Gastrocnemius medialis (tissue), 4 donors: ENCODE measurements around the gene RPS6KA2. TPM values are rescaled to one million over a fixed set of nuclear protein-coding genes. Genes with fewer than 3 reads are reported as not detected.
A peak's percentile ranks its signal among the peaks of the same experiment; 100 is the strongest.

ENCODE experiments used
- ATAC-seq, 2 donors: fragments of 150-250 bp; one replicate each; pipeline ENCODE4 v1.9.1; 2016
- DNase-seq, 2 donors: peaks; one replicate each; pipeline ENCODE4 v3.0.0-alpha.2; 2019
- H3K27ac ChIP-seq, 4 donors: fragments of 200-600 bp; sonication (generic); 1 replicate in 1 of 4; 2 replicates in 3 of 4; pipeline ENCODE4 v1.5.1; 2016 to 2018; ENCODE audit warnings: mild to moderate bottlenecking in 2 of 4, moderate library complexity in 1 of 4
- H3K27me3 ChIP-seq, 3 donors: fragments of 200-600 bp; sonication (generic) in 2 of 3; 1 replicate in 1 of 3; 2 replicates in 2 of 3; pipeline versions ENCODE4 v1.5.1 to v1.6.0; 2016 to 2019; ENCODE audit warnings: mild to moderate bottlenecking in 1 of 3, moderate library complexity in 1 of 3
- H3K36me3 ChIP-seq, 2 donors: fragments of 200-600 bp; sonication (generic) in 1 of 2; one replicate each; pipeline ENCODE4 v1.5.1; 2017 to 2018
- H3K4me1 ChIP-seq, 2 donors: fragments of 200-600 bp; sonication (generic) in 1 of 2; one replicate each; pipeline ENCODE4 v1.5.1; 2016 to 2017; ENCODE audit warnings: mild to moderate bottlenecking in 2 of 2
- H3K4me3 ChIP-seq, 4 donors: fragments of 200-600 bp; sonication (generic) in 3 of 4; 1 replicate in 1 of 4; 2 replicates in 3 of 4; pipeline ENCODE4 v1.5.1; 2016 to 2019; ENCODE audit warnings: mild to moderate bottlenecking in 2 of 4
- H3K9me3 ChIP-seq, 3 donors: fragments of 200-600 bp; sonication (generic) in 2 of 3; 1 replicate in 1 of 3; 2 replicates in 2 of 3; pipeline ENCODE4 v1.5.1; 2016 to 2019
- CTCF ChIP-seq, 5 experiments: fragments of 450-650 bp in 3 of 5; fragments of 200-600 bp in 2 of 5; sonication (generic) in 2 of 5; IDR thresholded peaks in 4 of 5; conservative IDR thresholded peaks in 1 of 5; 1 replicate in 4 of 5; 2 replicates in 1 of 5; pipeline ENCODE4 v1.5.1; 2016 to 2019; ENCODE audit warnings: antibody characterized with exemption in 5 of 5, mild to moderate bottlenecking in 3 of 5, moderate library complexity in 3 of 5
- POLR2A ChIP-seq, 2 donors: fragments of 450-650 bp; IDR thresholded peaks; one replicate each; pipeline ENCODE4 v1.6.1; 2017; ENCODE audit warnings: antibody characterized with exemption in 2 of 2, mild to moderate bottlenecking in 2 of 2, moderate library complexity in 2 of 2
- in situ Hi-C, 4 donors: fragments of 200-750 bp; cut with MboI; loops; one replicate each; pipeline versions ENCODE4 v1.15.0 to v1.8.0; 2017; ENCODE audit warnings: low sequenced_read_pairs in 4 of 4
- intact Hi-C: fragments of 100-400 bp; cut with DNase I; formaldehyde crosslinking; loops from one replicate; pipeline ENCODE4 v1.15.1; 2023; ENCODE audit warnings: low total_unique reads
- total RNA-seq, 4 donors: library from RNA; depleted of rRNA; stranded (reverse); fragments of >200 nt; gene quantifications; one replicate each; pipeline versions ENCODE4 v1.1.0 to v1.2.3, GENCODE V29; 2016

RPS6KA2 gene
- total RNA-seq, 4 donors from 2014 or later: 18.7 to 35.7 (median 27.4) TPM

- Histone ChIP-seq H3K9me3 (no peaks in the 10 kb centered on the region), H3K4me1 (peaks cover 35 to 71% of the 10 kb centered on the region in 2 donors), H3K27me3 (no peaks in the 10 kb centered on the region), H3K36me3 (no peaks in the 10 kb centered on the region), H3K4me3 (no peak overlapping the region), H3K27ac (peak overlapping the region; percentile 65 to 87 (median 76))
- in situ Hi-C loops: loop anchor here in 1 of 4 donors (5.0 kb wide), 1 partner anchor 50 kb away; no protein-coding TSS in a partner anchor
- DNase-seq: peak; percentile 67 to 74
- intact Hi-C loops: no loop called here
- TF ChIP-seq CTCF (IDR thresholded peaks at IDR 0.05 in 4 of 5, conservative IDR thresholded peaks at IDR 0.05 in 1 of 5) (no peak), POLR2A (IDR thresholded peaks at IDR 0.05) (peak in 1 of 2 donors; percentile 27)
- peak; percentile 67 to 84 for ATAC-seq
Observed at GRCh38 chr6:166612471-166612881, 14.6 kb downstream of the RPS6KA2 start.

GRCh38 chr6:166611631-166612030 is 15.4 kb downstream of the RPS6KA2 start:
- Histone ChIP-seq H3K4me1 (peaks cover 33 to 65% of the 10 kb centered on the region in 2 donors), H3K4me3 (no peak overlapping the region), H3K36me3 (no peaks in the 10 kb centered on the region), H3K9me3 (no peaks in the 10 kb centered on the region), H3K27ac (peak overlapping the region; percentile 65 to 87 (median 76)), H3K27me3 (no peaks in the 10 kb centered on the region)
- DNase-seq: no peak
- in situ Hi-C loops: loop anchor here in 1 of 4 donors (5.0 kb wide), 1 partner anchor 49 kb away; no protein-coding TSS in a partner anchor
- ATAC-seq: no peak
- intact Hi-C loops: no loop called here
- TF ChIP-seq POLR2A (IDR thresholded peaks at IDR 0.05): no peak
- TF ChIP-seq CTCF (IDR thresholded peaks at IDR 0.05 in 4 of 5, conservative IDR thresholded peaks at IDR 0.05 in 1 of 5): no peak

GRCh38 chr6:166610069-166610468 is 17.0 kb downstream of the RPS6KA2 start:
- intact Hi-C loops (no loop called here), in situ Hi-C loops (loop anchor here in 1 of 4 donors (5.0 kb wide), 1 partner anchor 48 kb away; no protein-coding TSS in a partner anchor)
- ATAC-seq (peak in 1 of 2 donors; percentile 38), DNase-seq (no peak)
- no peak for TF ChIP-seq CTCF (IDR thresholded peaks at IDR 0.05 in 4 of 5, conservative IDR thresholded peaks at IDR 0.05 in 1 of 5)
- no peak for TF ChIP-seq POLR2A (IDR thresholded peaks at IDR 0.05)
- no peak overlapping the region for H3K4me3 ChIP-seq
- no peaks in the 10 kb centered on the region for H3K27me3 ChIP-seq
- H3K27ac ChIP-seq: peak overlapping the region in 3 of 4 donors; percentile 26 to 87 (median 78)
- no peaks in the 10 kb centered on the region for H3K9me3 ChIP-seq
- H3K36me3 ChIP-seq: no peaks in the 10 kb centered on the region
- H3K4me1 ChIP-seq: peaks cover 21 to 49% of the 10 kb centered on the region in 2 donors

- H3K27ac ChIP-seq: peak overlapping the region in 3 of 4 donors; percentile 39 to 78 (median 45)
- no peak for TF ChIP-seq POLR2A (IDR thresholded peaks at IDR 0.05)
- no peak for TF ChIP-seq CTCF (IDR thresholded peaks at IDR 0.05 in 4 of 5, conservative IDR thresholded peaks at IDR 0.05 in 1 of 5)
- intact Hi-C loops: no loop called here
- no peak for DNase-seq
- in situ Hi-C loops: no loop called here
- no peak for ATAC-seq
- H3K9me3 ChIP-seq: no peaks in the 10 kb centered on the region
- no peak overlapping the region for H3K4me3 ChIP-seq
- H3K36me3 ChIP-seq: no peaks in the 10 kb centered on the region
- H3K4me1 ChIP-seq: peaks cover 17 to 37% of the 10 kb centered on the region in 2 donors
- no peaks in the 10 kb centered on the region for H3K27me3 ChIP-seq
Observed at GRCh38 chr6:166608774-166609173, 18.3 kb downstream of the RPS6KA2 start.

- Histone ChIP-seq H3K27ac (no peak overlapping the region), H3K9me3 (no peaks in the 10 kb centered on the region), H3K27me3 (no peaks in the 10 kb centered on the region), H3K36me3 (no peaks in the 10 kb centered on the region), H3K4me3 (no peak overlapping the region), H3K4me1 (peaks cover 6 to 19% of the 10 kb centered on the region in 2 donors)
- no peak for DNase-seq
- intact Hi-C loops (no loop called here), in situ Hi-C loops (no loop called here)
- TF ChIP-seq POLR2A (IDR thresholded peaks at IDR 0.05) (no peak), CTCF (IDR thresholded peaks at IDR 0.05 in 4 of 5, conservative IDR thresholded peaks at IDR 0.05 in 1 of 5) (no peak)
- no peak for ATAC-seq
Observed at GRCh38 chr6:166605752-166606151, 21.3 kb downstream of the RPS6KA2 start.
